GM21528 (cell line): ENCODE measurements around the gene ZNF26.

Source experiments
- ATAC-seq: cut with Tn5 transposase; IDR thresholded peaks from one replicate; pipeline ENCODE4 v1.9.1; 2021; ENCODE audit warnings: mild to moderate bottlenecking, moderate library complexity; ENCODE audit not compliant: unreplicated experiment, low FRiP score

The ZNF26 gene

GRCh38 chr12:133058203-133059113, 72.3 kb downstream of the ZNF26 start:
- no peak for ATAC-seq

GRCh38 chr12:133061954-133062353, 75.8 kb downstream of the ZNF26 start:
- no peak for ATAC-seq

GRCh38 chr12:133063556-133063955, 77.4 kb downstream of the ZNF26 start:
- no peak for ATAC-seq

- ATAC-seq: no peak
Measured at GRCh38 chr12:133073836-133074235, 87.7 kb downstream of the ZNF26 start.
